ENCODE measurements around the gene DFFB. TPM values are rescaled to one million over a fixed set of nuclear protein-coding genes. Genes with fewer than 3 reads are reported as not detected.

DFFB gene
- total RNA-seq, 1 experiment from 2014 or later: 4.8 TPM

- no peaks in the 10 kb centered on the region for H3K4me1 Mint-ChIP-seq (ENCODE audit: insufficient read depth, unreplicated experiment)
- H3K27me3 Mint-ChIP-seq (ENCODE audit: insufficient read depth, unreplicated experiment): no peaks in the 10 kb centered on the region
- no peak for TF ChIP-seq CTCF (IDR thresholded peaks at IDR 0.05; ENCODE audit: unreplicated experiment)
- DNase-seq (ENCODE audit: unreplicated experiment): no peak
- H3K4me3 Mint-ChIP-seq (ENCODE audit: unreplicated experiment): no peak overlapping the region
- no peak overlapping the region for H3K27ac Mint-ChIP-seq (ENCODE audit: low read depth, unreplicated experiment)
- peaks cover 84% of the 10 kb centered on the region for H3K36me3 Mint-ChIP-seq (ENCODE audit: insufficient read depth, unreplicated experiment)
- ChIA-PET CTCF (interaction anchor here (0.6 kb wide), 1 partner anchor 10 kb away, joined by 3 read pairs; no protein-coding TSS in a partner anchor), POLR2A (no interaction called here)
- no peaks in the 10 kb centered on the region for H3K9me3 Mint-ChIP-seq (ENCODE audit: unreplicated experiment)
- BruUV-seq (replicated peaks): no TSS peak
- intact Hi-C loops (cut with micrococcal nuclease): no loop called here
Measured at GRCh38 chr1:3837685-3838084, 19.6 kb upstream of the DFFB start.

- no peak for DNase-seq (ENCODE audit: unreplicated experiment)
- intact Hi-C loops (cut with micrococcal nuclease): no loop called here
- H3K4me3 Mint-ChIP-seq (ENCODE audit: unreplicated experiment): no peak overlapping the region
- no peaks in the 10 kb centered on the region for H3K9me3 Mint-ChIP-seq (ENCODE audit: unreplicated experiment)
- TF ChIP-seq CTCF (IDR thresholded peaks at IDR 0.05; ENCODE audit: unreplicated experiment): no peak
- CTCF ChIA-PET: interaction anchor here (0.6 kb wide), 1 partner anchor 61 kb away, joined by 3 read pairs; the partner anchor contains the start of gene C1orf174
- peaks cover 86% of the 10 kb centered on the region for H3K36me3 Mint-ChIP-seq (ENCODE audit: insufficient read depth, unreplicated experiment)
- H3K4me1 Mint-ChIP-seq (ENCODE audit: insufficient read depth, unreplicated experiment): no peaks in the 10 kb centered on the region
- POLR2A ChIA-PET: interaction anchor here (1.1 kb wide), 1 partner anchor 18 kb away, joined by 3 read pairs; the partner anchor contains the start of genes CEP104 and DFFB
- no TSS peak for BruUV-seq (replicated peaks)
- no peaks in the 10 kb centered on the region for H3K27me3 Mint-ChIP-seq (ENCODE audit: insufficient read depth, unreplicated experiment)
- no peak overlapping the region for H3K27ac Mint-ChIP-seq (ENCODE audit: low read depth, unreplicated experiment)
Measured at GRCh38 chr1:3838788-3839187, 18.5 kb upstream of the DFFB start.

GRCh38 chr1:3841491-3841890 is 15.8 kb upstream of the DFFB start:
- DNase-seq (ENCODE audit: unreplicated experiment): no peak
- no peak overlapping the region for H3K27ac Mint-ChIP-seq (ENCODE audit: low read depth, unreplicated experiment)
- H3K4me1 Mint-ChIP-seq (ENCODE audit: insufficient read depth, unreplicated experiment): no peaks in the 10 kb centered on the region
- POLR2A ChIA-PET: interaction anchor here (1.2 to 2.2 kb wide), 2 partner anchors 15 to 16 kb away, joined by 3 to 7 read pairs; partner anchors contain the start of gene DFFB
- H3K36me3 Mint-ChIP-seq (ENCODE audit: insufficient read depth, unreplicated experiment): peaks cover 84% of the 10 kb centered on the region
- H3K4me3 Mint-ChIP-seq (ENCODE audit: unreplicated experiment): no peak overlapping the region
- CTCF ChIA-PET: no interaction called here
- no TSS peak for BruUV-seq (replicated peaks)
- no peaks in the 10 kb centered on the region for H3K27me3 Mint-ChIP-seq (ENCODE audit: insufficient read depth, unreplicated experiment)
- no peak for TF ChIP-seq CTCF (IDR thresholded peaks at IDR 0.05; ENCODE audit: unreplicated experiment)
- H3K9me3 Mint-ChIP-seq (ENCODE audit: unreplicated experiment): no peaks in the 10 kb centered on the region
- intact Hi-C loops (cut with micrococcal nuclease): no loop called here

GRCh38 chr1:3842912-3843311 is 14.4 kb upstream of the DFFB start:
- ChIA-PET CTCF (no interaction called here), POLR2A (interaction anchor here (0.7 kb wide), 1 partner anchor 196 kb away, joined by 4 read pairs; no protein-coding TSS in a partner anchor)
- no peaks in the 10 kb centered on the region for H3K9me3 Mint-ChIP-seq (ENCODE audit: unreplicated experiment)
- H3K4me1 Mint-ChIP-seq (ENCODE audit: insufficient read depth, unreplicated experiment): no peaks in the 10 kb centered on the region
- intact Hi-C loops (cut with micrococcal nuclease): no loop called here
- no TSS peak for BruUV-seq (replicated peaks)
- H3K27me3 Mint-ChIP-seq (ENCODE audit: insufficient read depth, unreplicated experiment): no peaks in the 10 kb centered on the region
- H3K27ac Mint-ChIP-seq (ENCODE audit: low read depth, unreplicated experiment): no peak overlapping the region
- TF ChIP-seq CTCF (IDR thresholded peaks at IDR 0.05; ENCODE audit: unreplicated experiment): no peak
- H3K36me3 Mint-ChIP-seq (ENCODE audit: insufficient read depth, unreplicated experiment): peaks cover 84% of the 10 kb centered on the region
- DNase-seq (ENCODE audit: unreplicated experiment): no peak
- H3K4me3 Mint-ChIP-seq (ENCODE audit: unreplicated experiment): no peak overlapping the region

Data from MCF 10A (cell line).